A673 (cell line): ENCODE results near the gene CXCR3. TPM values are rescaled to one million over a fixed set of nuclear protein-coding genes. Genes with fewer than 3 reads are reported as not detected.

ENCODE experiments used
- BruUV-seq: library from RNA; stranded (reverse); fragments of 400-500 nt; replicated peaks from 2 replicates; lab custom pipeline; 2021; lab: Mats Ljungman, UMichigan
- CTCF ChIA-PET: fragments of 300-600 bp; sonication (Branson Sonifier 250); formaldehyde crosslinking; loops from one replicate; lab custom pipeline; 2022; ENCODE audit warnings: antibody characterized with exemption; lab: Charles Lee
- POLR2A ChIA-PET: fragments of 300-600 bp; sonication (Branson Sonifier 250); formaldehyde crosslinking; loops from one replicate; lab custom pipeline; 2022; ENCODE audit warnings: antibody characterized with exemption; ENCODE audit not compliant: low non-redundant PET; lab: Charles Lee
- DNase-seq: peaks from one replicate; pipeline ENCODE4 v3.0.0-alpha.2; 2015; ENCODE audit warnings: low spot score
- H3K27ac ChIP-seq: fragments of 200-600 bp; sonication (generic); 2 replicates; pipeline ENCODE4 v1.5.1; 2016; ENCODE audit warnings: mixed run types, low read depth, mild to moderate bottlenecking, mixed read lengths, antibody characterized with exemption, low read length; ENCODE audit not compliant: poor library complexity, severe bottlenecking
- H3K27me3 ChIP-seq: fragments of 200-600 bp; sonication (generic); replicated peaks from 2 replicates; pipeline ENCODE4 v1.6.1; 2017; ENCODE audit warnings: mixed run types, low read depth, mild to moderate bottlenecking, mixed read lengths, antibody characterized with exemption, low read length; ENCODE audit not compliant: insufficient read depth, poor library complexity
- H3K36me3 ChIP-seq: fragments of 200-600 bp; sonication (generic); 2 replicates; pipeline ENCODE4 v1.6.1; 2016; ENCODE audit warnings: mixed run types, mild to moderate bottlenecking, mixed read lengths, antibody characterized with exemption, low read length; ENCODE audit not compliant: insufficient read depth, poor library complexity, severe bottlenecking
- H3K4me1 ChIP-seq: fragments of 200-600 bp; sonication (generic); 2 replicates; pipeline ENCODE4 v1.6.1; 2017; ENCODE audit warnings: mixed run types, mild to moderate bottlenecking, mixed read lengths, antibody characterized with exemption, low read length; ENCODE audit not compliant: insufficient read depth, poor library complexity, severe bottlenecking
- H3K4me3 ChIP-seq: fragments of 200-600 bp; sonication (generic); 2 replicates; pipeline ENCODE4 v1.5.1; 2016; ENCODE audit warnings: low read depth, mixed run types, mild to moderate bottlenecking, mixed read lengths, low read length; ENCODE audit not compliant: poor library complexity, severe bottlenecking
- H3K9me3 ChIP-seq: fragments of 200-600 bp; sonication (generic); 2 replicates; pipeline ENCODE4 v1.6.1; 2016; ENCODE audit warnings: mixed run types, low read depth, mild to moderate bottlenecking, mixed read lengths, antibody characterized with exemption, low read length; ENCODE audit not compliant: poor library complexity, severe bottlenecking
- CTCF ChIP-seq: fragments of 300-800, 200-600 bp; sonication (generic); conservative IDR thresholded peaks from 2 replicates; pipeline ENCODE4 v1.5.1; 2017; ENCODE audit warnings: low read depth, mild to moderate bottlenecking, antibody characterized with exemption, low read length, moderate library complexity, mixed read lengths
- EZH2 ChIP-seq: fragments of 200-600 bp; sonication (generic); IDR thresholded peaks from 2 replicates; pipeline ENCODE4 v1.6.1; 2017; ENCODE audit warnings: borderline replicate concordance, low read depth, mild to moderate bottlenecking, mixed read lengths, antibody characterized with exemption, low read length; ENCODE audit not compliant: poor library complexity, severe bottlenecking
- intact Hi-C: fragments of 100-400 bp; cut with micrococcal nuclease; formaldehyde crosslinking; loops from one replicate; pipeline ENCODE4 v1.10.0; 2022; ENCODE audit not compliant: unreplicated experiment
- total RNA-seq: library from RNA; stranded (reverse); gene quantifications from 2 replicates; pipeline ENCODE4 v1.2.3, GENCODE V29; 2021

CXCR3 gene
- total RNA-seq, 1 experiment from 2014 or later, result not detected

DNA sequence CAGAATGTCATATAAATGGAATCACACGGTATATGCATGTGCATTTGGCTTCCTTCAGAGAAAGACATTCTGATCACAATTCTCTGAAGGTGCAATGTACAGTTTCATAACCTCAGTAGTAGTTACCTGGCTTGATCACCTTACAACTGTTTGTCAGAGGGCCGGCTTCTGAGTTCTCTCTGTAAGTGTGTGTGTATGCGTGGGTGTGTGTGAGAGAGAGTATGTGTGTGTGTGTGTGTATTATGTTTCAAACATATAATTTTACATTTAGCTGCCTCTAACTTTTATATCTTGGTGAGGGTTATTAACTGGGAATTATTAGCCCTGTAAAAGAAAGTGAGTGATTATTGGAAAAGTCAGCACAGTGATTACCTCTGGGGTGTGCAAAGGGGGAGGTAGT, 41.0 kb upstream of the CXCR3 start:
- H3K9me3 ChIP-seq, result no peaks in the 10 kb centered on the region
- BruUV-seq, result no TSS peak
- intact Hi-C loops, result no loop called here
- H3K27ac ChIP-seq, result no peak overlapping the region
- POLR2A ChIA-PET, result no interaction called here
- H3K27me3 ChIP-seq, result no peaks in the 10 kb centered on the region
- no peaks in the 10 kb centered on the region for H3K36me3 ChIP-seq
- H3K4me3 ChIP-seq, result no peak overlapping the region
- DNase-seq, result no peak
- CTCF ChIA-PET, result no interaction called here
- H3K4me1 ChIP-seq, result no peaks in the 10 kb centered on the region
- TF ChIP-seq EZH2 (no peak), CTCF (no peak)

DNA sequence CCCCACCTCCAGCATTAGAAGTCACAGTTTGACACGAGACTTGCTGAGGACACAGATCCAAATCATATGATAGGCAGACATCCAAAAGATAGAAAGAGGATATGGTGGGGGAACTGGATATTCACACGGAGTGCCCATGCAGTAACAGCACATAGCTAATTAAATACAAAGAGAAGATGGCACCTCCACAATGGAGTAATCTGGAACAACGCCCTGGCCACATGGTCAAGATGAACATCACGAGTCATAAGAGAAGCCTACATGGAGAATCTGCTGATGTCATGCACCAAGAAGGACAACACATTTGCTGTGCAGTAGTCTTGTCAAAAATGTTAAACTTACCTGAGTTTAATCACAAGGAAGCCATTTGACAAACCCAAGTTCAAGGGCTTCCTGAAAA, 39.0 kb upstream of the CXCR3 start:
- BruUV-seq, result no TSS peak
- Histone ChIP-seq H3K36me3 (no peaks in the 10 kb centered on the region), H3K27ac (no peak overlapping the region), H3K4me3 (no peak overlapping the region), H3K9me3 (no peaks in the 10 kb centered on the region), H3K27me3 (no peaks in the 10 kb centered on the region), H3K4me1 (no peaks in the 10 kb centered on the region)
- intact Hi-C loops, result no loop called here
- ChIA-PET CTCF (no interaction called here), POLR2A (no interaction called here)
- TF ChIP-seq EZH2 (no peak), CTCF (no peak)
- no peak for DNase-seq

DNA sequence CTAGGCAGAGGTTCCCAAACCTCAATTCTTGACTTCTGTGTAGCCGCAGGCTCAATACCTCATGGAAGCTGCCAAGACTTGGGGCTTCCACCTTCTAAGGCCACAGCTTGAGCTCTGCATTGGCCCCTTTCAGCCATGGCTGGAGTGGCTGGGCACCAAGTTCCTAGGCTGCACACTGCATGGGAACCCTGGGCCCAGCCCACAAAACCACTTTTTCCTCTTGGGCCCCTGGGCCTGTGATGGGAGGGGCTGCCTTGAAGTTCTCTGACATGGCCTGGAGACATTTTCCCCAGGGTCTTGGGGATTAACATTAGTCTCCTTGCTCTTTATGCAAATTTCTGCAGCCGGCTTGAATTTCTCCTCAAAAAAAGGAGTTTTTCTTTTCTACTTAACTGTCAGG, 35.0 kb upstream of the CXCR3 start:
- H3K36me3 ChIP-seq, result no peaks in the 10 kb centered on the region
- no peak for DNase-seq
- no peak overlapping the region for H3K4me3 ChIP-seq
- no peak overlapping the region for H3K27ac ChIP-seq
- intact Hi-C loops, result loop anchor here (5.0 kb wide), 1 partner anchor 236 kb away; no protein-coding TSS in a partner anchor
- no peaks in the 10 kb centered on the region for H3K4me1 ChIP-seq
- ChIA-PET POLR2A (no interaction called here), CTCF (no interaction called here)
- no peaks in the 10 kb centered on the region for H3K27me3 ChIP-seq
- no peaks in the 10 kb centered on the region for H3K9me3 ChIP-seq
- TF ChIP-seq EZH2, result no peak
- no peak for TF ChIP-seq CTCF
- BruUV-seq, result no TSS peak
